Measurements from ENCODE around the gene CDK2AP2. TPM values are rescaled to one million over a fixed set of nuclear protein-coding genes. Genes with fewer than 3 reads are reported as not detected.

The CDK2AP2 gene
- total and polyA plus RNA-seq, 9 of the 15 experiments (the other 6 are each of a cell fraction or from before 2014, with no cell fraction given), result 4.4 to 47.4 (median 21.7) TPM

DNA sequence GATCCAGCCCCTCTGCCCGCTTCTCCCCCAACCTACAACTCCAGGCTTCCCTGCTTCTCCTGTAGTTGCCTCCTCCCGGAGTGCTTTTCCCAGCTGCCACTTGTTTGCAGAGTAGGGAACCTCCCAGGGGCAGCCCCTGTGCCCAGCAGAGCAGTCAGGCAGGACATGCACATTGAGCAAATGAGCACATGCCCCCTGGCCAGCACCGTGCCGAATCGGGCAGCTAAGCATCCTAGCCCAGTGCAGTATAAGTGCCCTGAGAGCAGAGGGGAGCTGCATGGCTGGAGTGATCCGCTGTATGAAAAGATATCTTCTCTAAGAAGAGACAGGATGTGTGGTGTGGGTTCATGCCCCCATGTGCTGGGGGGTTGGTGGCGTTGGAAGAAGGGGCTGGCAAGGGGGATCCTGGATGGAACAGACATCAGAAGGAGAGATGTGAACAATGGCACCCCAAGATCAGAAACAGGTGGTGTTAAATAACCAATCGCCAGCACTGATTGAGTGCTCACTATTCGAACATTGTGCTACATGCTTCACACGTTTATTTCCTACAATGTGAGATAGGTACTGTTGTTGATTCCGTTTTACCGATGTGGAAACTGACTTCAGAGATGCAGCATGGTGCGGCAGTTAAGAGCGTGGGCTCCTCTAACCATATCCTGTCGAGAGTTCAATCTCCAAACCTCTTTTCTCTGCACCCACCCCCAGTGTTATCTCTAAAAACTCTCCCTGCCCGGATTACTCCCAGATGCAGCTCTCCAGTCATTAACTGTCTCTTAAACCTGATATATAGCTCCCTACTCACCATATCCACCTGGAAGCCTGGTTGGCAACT lies 23.9 kb downstream of the CDK2AP2 start (continued):
- TF ChIP-seq, protein P1, sequence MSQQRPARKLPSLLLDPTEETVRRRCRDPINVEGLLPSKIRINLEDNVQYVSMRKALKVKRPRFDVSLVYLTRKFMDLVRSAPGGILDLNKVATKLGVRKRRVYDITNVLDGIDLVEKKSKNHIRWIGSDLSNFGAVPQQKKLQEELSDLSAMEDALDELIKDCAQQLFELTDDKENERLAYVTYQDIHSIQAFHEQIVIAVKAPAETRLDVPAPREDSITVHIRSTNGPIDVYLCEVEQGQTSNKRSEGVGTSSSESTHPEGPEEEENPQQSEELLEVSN (IDR thresholded peaks at IDR 0.05; ENCODE audit: borderline replicate concordance in 1 of 2, extremely low read depth in 1 of 2, insufficient read depth in 1 of 2, insufficient read length in 1 of 2, low read depth in 1 of 2, low read length in 1 of 2, poor library complexity in 1 of 2, severe bottlenecking in 1 of 2), result peak in 1 of 2 experiments; percentile 8
- TF ChIP-seq, protein P2, sequence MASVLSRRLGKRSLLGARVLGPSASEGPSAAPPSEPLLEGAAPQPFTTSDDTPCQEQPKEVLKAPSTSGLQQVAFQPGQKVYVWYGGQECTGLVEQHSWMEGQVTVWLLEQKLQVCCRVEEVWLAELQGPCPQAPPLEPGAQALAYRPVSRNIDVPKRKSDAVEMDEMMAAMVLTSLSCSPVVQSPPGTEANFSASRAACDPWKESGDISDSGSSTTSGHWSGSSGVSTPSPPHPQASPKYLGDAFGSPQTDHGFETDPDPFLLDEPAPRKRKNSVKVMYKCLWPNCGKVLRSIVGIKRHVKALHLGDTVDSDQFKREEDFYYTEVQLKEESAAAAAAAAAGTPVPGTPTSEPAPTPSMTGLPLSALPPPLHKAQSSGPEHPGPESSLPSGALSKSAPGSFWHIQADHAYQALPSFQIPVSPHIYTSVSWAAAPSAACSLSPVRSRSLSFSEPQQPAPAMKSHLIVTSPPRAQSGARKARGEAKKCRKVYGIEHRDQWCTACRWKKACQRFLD (CRISPR knock-in tag; IDR thresholded peaks at IDR 0.05), result peak; percentile 11; the same call in 1 of the 2 replicates
- TF ChIP-seq, protein P3, sequence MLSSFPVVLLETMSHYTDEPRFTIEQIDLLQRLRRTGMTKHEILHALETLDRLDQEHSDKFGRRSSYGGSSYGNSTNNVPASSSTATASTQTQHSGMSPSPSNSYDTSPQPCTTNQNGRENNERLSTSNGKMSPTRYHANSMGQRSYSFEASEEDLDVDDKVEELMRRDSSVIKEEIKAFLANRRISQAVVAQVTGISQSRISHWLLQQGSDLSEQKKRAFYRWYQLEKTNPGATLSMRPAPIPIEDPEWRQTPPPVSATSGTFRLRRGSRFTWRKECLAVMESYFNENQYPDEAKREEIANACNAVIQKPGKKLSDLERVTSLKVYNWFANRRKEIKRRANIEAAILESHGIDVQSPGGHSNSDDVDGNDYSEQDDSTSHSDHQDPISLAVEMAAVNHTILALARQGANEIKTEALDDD (IDR thresholded peaks at IDR 0.05), result peak; percentile 32; the same call in 1 of the 2 replicates
- TF ChIP-seq SIX5 (IDR thresholded peaks at IDR 0.05; ENCODE audit: borderline replicate concordance in 1 of 2, insufficient read depth in 1 of 2, low read depth in 1 of 2, low read length in 2 of 2), result no peak
- no peak for TF ChIP-seq MTF1 (CRISPR knock-in tag; IDR thresholded peaks at IDR 0.05; ENCODE audit: borderline replicate concordance)
- TF ChIP-seq MYC (IDR thresholded peaks at IDR 0.05; ENCODE audit: low read depth, low read length), result peak; percentile 11; the same call in 1 of the 2 replicates
- TF ChIP-seq MYC (CRISPR knock-in tag; IDR thresholded peaks at IDR 0.05; ENCODE audit: borderline replicate concordance, low read depth), result no peak
- TF ChIP-seq ZNF133 (CRISPR knock-in tag; IDR thresholded peaks at IDR 0.05), result no peak
- peak; percentile 63 for TF ChIP-seq CBFA2T3 (IDR thresholded peaks at IDR 0.05)
- TF ChIP-seq ZBTB17 (CRISPR knock-in tag; IDR thresholded peaks at IDR 0.05), result no peak
- no peak for TF ChIP-seq ZKSCAN8 (CRISPR knock-in tag; IDR thresholded peaks at IDR 0.05)
- TF ChIP-seq RCOR1 (IDR thresholded peaks at IDR 0.05; ENCODE audit: borderline replicate concordance in 1 of 2, low read depth in 2 of 2, low read length in 2 of 2), result peak in 1 of 2 experiments; percentile 46; a peak in 1 of 4 replicates
- TF ChIP-seq SMAD2 (IDR thresholded peaks at IDR 0.05; ENCODE audit: low read depth, low read length), result no peak
- no peak for TF ChIP-seq ZKSCAN1 (IDR thresholded peaks at IDR 0.05; ENCODE audit: low read depth, low read length)
- TF ChIP-seq, protein P4, sequence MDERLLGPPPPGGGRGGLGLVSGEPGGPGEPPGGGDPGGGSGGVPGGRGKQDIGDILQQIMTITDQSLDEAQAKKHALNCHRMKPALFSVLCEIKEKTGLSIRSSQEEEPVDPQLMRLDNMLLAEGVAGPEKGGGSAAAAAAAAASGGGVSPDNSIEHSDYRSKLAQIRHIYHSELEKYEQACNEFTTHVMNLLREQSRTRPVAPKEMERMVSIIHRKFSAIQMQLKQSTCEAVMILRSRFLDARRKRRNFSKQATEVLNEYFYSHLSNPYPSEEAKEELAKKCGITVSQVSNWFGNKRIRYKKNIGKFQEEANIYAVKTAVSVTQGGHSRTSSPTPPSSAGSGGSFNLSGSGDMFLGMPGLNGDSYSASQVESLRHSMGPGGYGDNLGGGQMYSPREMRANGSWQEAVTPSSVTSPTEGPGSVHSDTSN (CRISPR knock-in tag; IDR thresholded peaks at IDR 0.05; ENCODE audit: low read depth), result no peak
- TF ChIP-seq, protein P4 (tag; conservative IDR thresholded peaks at IDR 0.05; ENCODE audit: low read depth), result 0 out of 2 replicates have a peak, but pooled peaks have one; percentile 28
- no peak for TF ChIP-seq NR2C1 (IDR thresholded peaks at IDR 0.05)
- TF ChIP-seq NR2C1 (tag; IDR thresholded peaks at IDR 0.05), result no peak
- no peak for TF ChIP-seq ZNF232 (CRISPR knock-in tag; IDR thresholded peaks at IDR 0.05)
